Sigmoid colon (tissue), 4 donors: ENCODE data around the gene UCMA.

Experiments
- EP300 ChIP-seq, 4 donors: sonication (generic); formaldehyde crosslinking; IDR thresholded peaks; one replicate each; pipeline ENCODE4 v1.6.1; 2017; ENCODE audit warnings: antibody characterized with exemption in 4 of 4
- POLR2A ChIP-seq, 2 donors: fragments of 450-650 bp; IDR thresholded peaks; one replicate each; pipeline ENCODE4 v1.6.1; 2016; ENCODE audit warnings: antibody characterized with exemption in 2 of 2, mild to moderate bottlenecking in 2 of 2, moderate library complexity in 2 of 2
- POLR2AphosphoS5 ChIP-seq, 4 donors: sonication (generic); formaldehyde crosslinking; IDR thresholded peaks; one replicate each; pipeline ENCODE4 v1.6.1; 2017; ENCODE audit warnings: antibody characterized with exemption in 4 of 4
- TF ChIP-seq, protein P1 (sequence below), 4 experiments: fragments of 450-650 bp in 3 of 4; fragments of 200-600 bp in 1 of 4; IDR thresholded peaks; one replicate each; pipeline ENCODE4 v1.5.1; 2016 to 2019; ENCODE audit warnings: antibody characterized with exemption in 4 of 4, mild to moderate bottlenecking in 3 of 4, moderate library complexity in 2 of 4

DNA sequence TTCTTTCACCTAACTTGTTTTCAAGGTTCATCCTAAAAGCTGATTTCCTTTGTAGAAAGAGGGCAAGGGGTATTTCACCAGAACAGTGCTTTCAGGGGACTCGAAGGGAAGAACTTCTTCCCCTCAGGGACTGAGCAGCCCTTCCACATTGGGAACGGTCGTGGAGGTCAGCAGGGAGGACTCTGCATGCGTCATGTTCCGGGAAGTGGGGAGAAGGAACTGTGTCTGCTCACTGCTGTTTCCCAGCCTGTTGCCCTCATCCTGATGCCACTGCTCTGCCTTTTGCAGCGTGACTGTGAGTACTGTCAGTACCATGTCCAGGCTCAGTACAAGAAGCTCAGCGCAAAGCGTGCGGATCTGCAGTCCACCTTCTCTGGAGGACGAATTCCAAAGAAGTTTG, 45.6 kb downstream of the UCMA start:
- TF ChIP-seq POLR2A (IDR thresholded peaks at IDR 0.05) (no peak), POLR2AphosphoS5 (IDR thresholded peaks at IDR 0.05) (no peak), EP300 (IDR thresholded peaks at IDR 0.05) (peak in 1 of 4 donors; percentile 21)
- TF ChIP-seq, protein P1, sequence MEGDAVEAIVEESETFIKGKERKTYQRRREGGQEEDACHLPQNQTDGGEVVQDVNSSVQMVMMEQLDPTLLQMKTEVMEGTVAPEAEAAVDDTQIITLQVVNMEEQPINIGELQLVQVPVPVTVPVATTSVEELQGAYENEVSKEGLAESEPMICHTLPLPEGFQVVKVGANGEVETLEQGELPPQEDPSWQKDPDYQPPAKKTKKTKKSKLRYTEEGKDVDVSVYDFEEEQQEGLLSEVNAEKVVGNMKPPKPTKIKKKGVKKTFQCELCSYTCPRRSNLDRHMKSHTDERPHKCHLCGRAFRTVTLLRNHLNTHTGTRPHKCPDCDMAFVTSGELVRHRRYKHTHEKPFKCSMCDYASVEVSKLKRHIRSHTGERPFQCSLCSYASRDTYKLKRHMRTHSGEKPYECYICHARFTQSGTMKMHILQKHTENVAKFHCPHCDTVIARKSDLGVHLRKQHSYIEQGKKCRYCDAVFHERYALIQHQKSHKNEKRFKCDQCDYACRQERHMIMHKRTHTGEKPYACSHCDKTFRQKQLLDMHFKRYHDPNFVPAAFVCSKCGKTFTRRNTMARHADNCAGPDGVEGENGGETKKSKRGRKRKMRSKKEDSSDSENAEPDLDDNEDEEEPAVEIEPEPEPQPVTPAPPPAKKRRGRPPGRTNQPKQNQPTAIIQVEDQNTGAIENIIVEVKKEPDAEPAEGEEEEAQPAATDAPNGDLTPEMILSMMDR (IDR thresholded peaks at IDR 0.05) = no peak
